NB4 (cell line): ENCODE measurements around the gene EBF4.

Experiments used
- POLR2A ChIP-seq: IDR thresholded peaks from 2 replicates; pipeline ENCODE4 v1.6.1; 2011; ENCODE audit warnings: mild to moderate bottlenecking; ENCODE audit not compliant: insufficient read length; ENCODE audit errors: extremely low read depth
- TF ChIP-seq, protein P1 (sequence below): IDR thresholded peaks from 2 replicates; pipeline ENCODE4 v1.6.1; 2011; ENCODE audit warnings: low read depth, low read length

DNA sequence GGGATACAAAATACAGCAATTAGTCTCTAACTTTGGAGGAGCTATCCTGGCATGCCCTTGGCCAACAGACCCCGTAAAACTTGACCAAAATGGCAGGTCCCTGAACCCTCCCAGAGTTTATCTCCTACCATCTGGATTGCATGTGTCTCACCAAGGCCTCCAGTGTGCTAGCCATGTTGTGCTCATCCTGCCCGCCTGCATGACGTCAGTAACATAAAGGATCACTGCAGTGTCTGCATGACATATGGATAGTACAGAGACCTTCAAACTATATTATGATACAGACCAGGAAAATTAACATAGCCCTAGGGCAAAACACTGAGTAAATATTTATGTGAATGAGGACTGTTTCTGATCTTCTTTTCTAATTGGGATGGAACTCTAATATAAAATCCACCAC, 82.6 kb downstream of the EBF4 start:
- no peak for TF ChIP-seq POLR2A
- TF ChIP-seq, protein P1, sequence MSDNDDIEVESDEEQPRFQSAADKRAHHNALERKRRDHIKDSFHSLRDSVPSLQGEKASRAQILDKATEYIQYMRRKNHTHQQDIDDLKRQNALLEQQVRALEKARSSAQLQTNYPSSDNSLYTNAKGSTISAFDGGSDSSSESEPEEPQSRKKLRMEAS: no peak
